Neural cell (in vitro differentiated cells): ENCODE measurements around the gene IL36A.

Experiments used
- EP300 ChIP-seq: fragments of 450-650 bp; conservative IDR thresholded peaks from 2 replicates; pipeline ENCODE4 v1.6.1; 2014; ENCODE audit warnings: antibody characterized with exemption, mild to moderate bottlenecking, moderate library complexity; ENCODE audit not compliant: poor library complexity, severe bottlenecking
- MXI1 ChIP-seq: fragments of 450-650 bp; conservative IDR thresholded peaks from 2 replicates; pipeline ENCODE4 v1.6.1; 2014; ENCODE audit warnings: antibody characterized with exemption, mild to moderate bottlenecking; ENCODE audit not compliant: poor library complexity, severe bottlenecking
- RAD21 ChIP-seq: fragments of 450-650 bp; conservative IDR thresholded peaks from 2 replicates; pipeline ENCODE4 v1.6.1; 2014; ENCODE audit warnings: antibody characterized with exemption, mild to moderate bottlenecking, moderate library complexity
- SMC3 ChIP-seq: fragments of 450-650 bp; conservative IDR thresholded peaks from 2 replicates; pipeline ENCODE4 v1.6.1; 2014; ENCODE audit warnings: antibody characterized with exemption, mild to moderate bottlenecking, moderate library complexity; ENCODE audit not compliant: poor library complexity
- TAF1 ChIP-seq: IDR thresholded peaks from 2 replicates; pipeline ENCODE4 v1.6.1; 2012; ENCODE audit warnings: low read depth
- TF ChIP-seq, protein P1 (sequence below): IDR thresholded peaks from 2 replicates; pipeline ENCODE4 v1.6.1; 2012; ENCODE audit warnings: borderline replicate concordance
- TF ChIP-seq, protein P2 (sequence below): fragments of 450-650 bp; IDR thresholded peaks from 2 replicates; pipeline ENCODE4 v1.5.1; 2014; ENCODE audit warnings: antibody characterized with exemption, mild to moderate bottlenecking, moderate library complexity; ENCODE audit not compliant: poor library complexity, severe bottlenecking

DNA sequence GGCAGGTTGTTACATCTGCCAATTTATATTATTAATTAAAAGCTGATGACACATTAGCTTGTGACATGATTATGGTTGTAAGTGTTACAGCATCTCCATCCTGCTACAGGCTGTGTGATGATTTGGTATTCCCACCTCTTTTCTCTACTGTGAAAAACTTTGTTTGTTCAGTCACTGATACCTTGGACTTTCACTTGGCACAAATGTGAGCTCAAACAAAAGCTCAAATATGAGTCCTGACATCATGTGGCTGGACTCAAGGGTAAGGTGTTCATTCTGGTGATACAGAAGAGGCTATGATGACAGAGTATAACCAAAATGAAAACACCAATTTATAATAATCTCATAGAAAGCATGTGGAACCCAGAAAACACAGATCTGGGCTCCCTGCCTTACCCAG lies 11.4 kb upstream of the IL36A start:
- TF ChIP-seq TAF1 = no peak
- TF ChIP-seq RAD21 = no peak
- TF ChIP-seq, protein P1, sequence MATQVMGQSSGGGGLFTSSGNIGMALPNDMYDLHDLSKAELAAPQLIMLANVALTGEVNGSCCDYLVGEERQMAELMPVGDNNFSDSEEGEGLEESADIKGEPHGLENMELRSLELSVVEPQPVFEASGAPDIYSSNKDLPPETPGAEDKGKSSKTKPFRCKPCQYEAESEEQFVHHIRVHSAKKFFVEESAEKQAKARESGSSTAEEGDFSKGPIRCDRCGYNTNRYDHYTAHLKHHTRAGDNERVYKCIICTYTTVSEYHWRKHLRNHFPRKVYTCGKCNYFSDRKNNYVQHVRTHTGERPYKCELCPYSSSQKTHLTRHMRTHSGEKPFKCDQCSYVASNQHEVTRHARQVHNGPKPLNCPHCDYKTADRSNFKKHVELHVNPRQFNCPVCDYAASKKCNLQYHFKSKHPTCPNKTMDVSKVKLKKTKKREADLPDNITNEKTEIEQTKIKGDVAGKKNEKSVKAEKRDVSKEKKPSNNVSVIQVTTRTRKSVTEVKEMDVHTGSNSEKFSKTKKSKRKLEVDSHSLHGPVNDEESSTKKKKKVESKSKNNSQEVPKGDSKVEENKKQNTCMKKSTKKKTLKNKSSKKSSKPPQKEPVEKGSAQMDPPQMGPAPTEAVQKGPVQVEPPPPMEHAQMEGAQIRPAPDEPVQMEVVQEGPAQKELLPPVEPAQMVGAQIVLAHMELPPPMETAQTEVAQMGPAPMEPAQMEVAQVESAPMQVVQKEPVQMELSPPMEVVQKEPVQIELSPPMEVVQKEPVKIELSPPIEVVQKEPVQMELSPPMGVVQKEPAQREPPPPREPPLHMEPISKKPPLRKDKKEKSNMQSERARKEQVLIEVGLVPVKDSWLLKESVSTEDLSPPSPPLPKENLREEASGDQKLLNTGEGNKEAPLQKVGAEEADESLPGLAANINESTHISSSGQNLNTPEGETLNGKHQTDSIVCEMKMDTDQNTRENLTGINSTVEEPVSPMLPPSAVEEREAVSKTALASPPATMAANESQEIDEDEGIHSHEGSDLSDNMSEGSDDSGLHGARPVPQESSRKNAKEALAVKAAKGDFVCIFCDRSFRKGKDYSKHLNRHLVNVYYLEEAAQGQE = no peak
- TF ChIP-seq MXI1 = no peak
- TF ChIP-seq, protein P2, sequence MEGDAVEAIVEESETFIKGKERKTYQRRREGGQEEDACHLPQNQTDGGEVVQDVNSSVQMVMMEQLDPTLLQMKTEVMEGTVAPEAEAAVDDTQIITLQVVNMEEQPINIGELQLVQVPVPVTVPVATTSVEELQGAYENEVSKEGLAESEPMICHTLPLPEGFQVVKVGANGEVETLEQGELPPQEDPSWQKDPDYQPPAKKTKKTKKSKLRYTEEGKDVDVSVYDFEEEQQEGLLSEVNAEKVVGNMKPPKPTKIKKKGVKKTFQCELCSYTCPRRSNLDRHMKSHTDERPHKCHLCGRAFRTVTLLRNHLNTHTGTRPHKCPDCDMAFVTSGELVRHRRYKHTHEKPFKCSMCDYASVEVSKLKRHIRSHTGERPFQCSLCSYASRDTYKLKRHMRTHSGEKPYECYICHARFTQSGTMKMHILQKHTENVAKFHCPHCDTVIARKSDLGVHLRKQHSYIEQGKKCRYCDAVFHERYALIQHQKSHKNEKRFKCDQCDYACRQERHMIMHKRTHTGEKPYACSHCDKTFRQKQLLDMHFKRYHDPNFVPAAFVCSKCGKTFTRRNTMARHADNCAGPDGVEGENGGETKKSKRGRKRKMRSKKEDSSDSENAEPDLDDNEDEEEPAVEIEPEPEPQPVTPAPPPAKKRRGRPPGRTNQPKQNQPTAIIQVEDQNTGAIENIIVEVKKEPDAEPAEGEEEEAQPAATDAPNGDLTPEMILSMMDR = no peak
- no peak for TF ChIP-seq SMC3
- TF ChIP-seq EP300 = no peak
